Measurements from ENCODE around the gene SDK1. TPM values are rescaled to one million over a fixed set of nuclear protein-coding genes. Genes with fewer than 3 reads are reported as not detected.

Gene SDK1
- total and polyA plus RNA-seq, 12 donors: 1.0 to 5.3 (median 3.2) TPM

GRCh38 chr7:3943779-3944520 is 642.9 kb downstream of the SDK1 start:
- intact Hi-C loops (cut with DNase I): no loop called here
- H3K4me1 ChIP-seq: no peaks in the 10 kb centered on the region
- no peaks in the 10 kb centered on the region for H3K27me3 ChIP-seq
- no peaks in the 10 kb centered on the region for H3K36me3 ChIP-seq
- WGBS, 2 donors: 85 to 88% methylated on average over 10 of the region's 10 CpGs
- H3K9me3 ChIP-seq: peaks cover 0 to 22% (median 6%) of the 10 kb centered on the region in 11 donors
- no peak overlapping the region for H3K27ac ChIP-seq
- DNase-seq (no peak), ATAC-seq (no peak)
- no peak overlapping the region for H3K4me3 ChIP-seq
- TF ChIP-seq CTCF (IDR thresholded peaks at IDR 0.05): no peak

- 66 to 79% methylated on average over 16 of the region's 16 CpGs for WGBS, 2 donors
- intact Hi-C loops (cut with DNase I): no loop called here
- H3K27ac ChIP-seq: no peak overlapping the region
- DNase-seq (no peak), ATAC-seq (no peak)
- peaks cover 0 to 22% (median 6%) of the 10 kb centered on the region in 11 donors for H3K9me3 ChIP-seq
- no peak overlapping the region for H3K4me3 ChIP-seq
- TF ChIP-seq CTCF (IDR thresholded peaks at IDR 0.05): no peak
- no peaks in the 10 kb centered on the region for H3K27me3 ChIP-seq
- H3K36me3 ChIP-seq: no peaks in the 10 kb centered on the region
- no peaks in the 10 kb centered on the region for H3K4me1 ChIP-seq
Measured at GRCh38 chr7:3949242-3949640, 648.2 kb downstream of the SDK1 start.

GRCh38 chr7:3950249-3950648 is 649.2 kb downstream of the SDK1 start:
- intact Hi-C loops (cut with DNase I): no loop called here
- WGBS, 2 donors: 95 to 98% methylated on average over 5 of the region's 5 CpGs
- H3K9me3 ChIP-seq: peaks cover 0 to 12% (median 4%) of the 10 kb centered on the region in 11 donors
- no peak for TF ChIP-seq CTCF (IDR thresholded peaks at IDR 0.05)
- no peak overlapping the region for H3K27ac ChIP-seq
- no peaks in the 10 kb centered on the region for H3K36me3 ChIP-seq
- no peaks in the 10 kb centered on the region for H3K27me3 ChIP-seq
- H3K4me3 ChIP-seq: no peak overlapping the region
- ATAC-seq: no peak
- DNase-seq: no peak
- no peaks in the 10 kb centered on the region for H3K4me1 ChIP-seq

- Histone ChIP-seq H3K4me3 (no peak overlapping the region), H3K9me3 (no peaks in the 10 kb centered on the region), H3K27me3 (no peaks in the 10 kb centered on the region), H3K27ac (no peak overlapping the region), H3K36me3 (no peaks in the 10 kb centered on the region), H3K4me1 (no peaks in the 10 kb centered on the region)
- 97 to 98% methylated on average over 33 of the region's 33 CpGs for WGBS, 2 donors
- intact Hi-C loops (cut with DNase I): no loop called here
- DNase-seq: no peak
- no peak for ATAC-seq
- no peak for TF ChIP-seq CTCF (IDR thresholded peaks at IDR 0.05)
Measured at GRCh38 chr7:3951316-3952055, 650.4 kb downstream of the SDK1 start.

Measured in heart right ventricle (tissue), 16 donors.